Effector memory CD4-positive, alpha-beta T cell (primary cell): ENCODE measurements around the gene NEDD4L.
"Not testable (repeated sequence)": the region's sequence is repeated elsewhere in the genome, so short reads cannot be mapped to it uniquely, and the experiment has no call there.

ENCODE experiments used
- DNase-seq, 3 donors: peaks; one replicate each; pipeline ENCODE4 v3.0.0-alpha.2; 2020
- H3K27ac ChIP-seq: 2 replicates; pipeline ENCODE4 v1.7.0; 2013; ENCODE audit warnings: mild to moderate bottlenecking, low read length, moderate library complexity; ENCODE audit not compliant: insufficient read depth, poor library complexity, severe bottlenecking
- H3K27me3 ChIP-seq: replicated peaks from 2 replicates; pipeline ENCODE4 v1.7.0; 2013; ENCODE audit warnings: mild to moderate bottlenecking, low read length; ENCODE audit not compliant: insufficient read depth, control insufficient read depth, poor library complexity, severe bottlenecking
- H3K36me3 ChIP-seq: 2 replicates; pipeline ENCODE4 v1.7.0; 2013; ENCODE audit warnings: mild to moderate bottlenecking, low read length, moderate library complexity; ENCODE audit not compliant: control insufficient read depth, insufficient read depth
- H3K4me1 ChIP-seq: 2 replicates; pipeline ENCODE4 v1.7.0; 2013; ENCODE audit warnings: low read length, mild to moderate bottlenecking; ENCODE audit not compliant: control insufficient read depth, insufficient read depth, poor library complexity, severe bottlenecking
- H3K4me3 ChIP-seq: 2 replicates; pipeline ENCODE4 v1.7.0; 2013; ENCODE audit warnings: low read length, low read depth, mild to moderate bottlenecking; ENCODE audit not compliant: insufficient read depth, poor library complexity, severe bottlenecking
- H3K9me3 ChIP-seq: 2 replicates; pipeline ENCODE4 v1.7.0; 2013; ENCODE audit warnings: mild to moderate bottlenecking, low read length, moderate library complexity; ENCODE audit not compliant: control insufficient read depth

The NEDD4L gene

DNA sequence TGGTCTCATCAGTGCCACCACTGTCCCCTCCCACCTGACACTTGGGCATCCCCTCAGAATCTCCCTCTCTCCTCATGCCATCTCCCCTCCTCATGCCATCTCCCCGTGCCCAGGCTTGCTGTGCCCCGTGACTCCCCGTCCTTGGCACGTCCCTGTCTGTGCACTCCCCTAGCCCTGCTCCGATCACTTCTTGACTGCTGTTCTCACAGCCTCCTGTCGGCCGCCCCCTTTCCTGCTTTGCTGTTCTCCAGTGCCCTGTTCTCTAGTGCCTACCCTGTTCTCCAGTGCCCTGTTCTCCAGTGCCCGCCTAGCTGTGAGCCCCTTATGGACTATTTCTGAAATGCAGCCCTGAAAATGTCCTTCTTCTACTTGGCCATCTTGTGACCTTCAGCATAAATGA lies 331.0 kb downstream of the NEDD4L start:
- Histone ChIP-seq H3K27me3 (no peaks in the 10 kb centered on the region), H3K4me3 (no peak overlapping the region), H3K9me3 (no peaks in the 10 kb centered on the region), H3K27ac (no peak overlapping the region), H3K36me3 (no peaks in the 10 kb centered on the region), H3K4me1 (no peaks in the 10 kb centered on the region)
- no peak for DNase-seq

DNA sequence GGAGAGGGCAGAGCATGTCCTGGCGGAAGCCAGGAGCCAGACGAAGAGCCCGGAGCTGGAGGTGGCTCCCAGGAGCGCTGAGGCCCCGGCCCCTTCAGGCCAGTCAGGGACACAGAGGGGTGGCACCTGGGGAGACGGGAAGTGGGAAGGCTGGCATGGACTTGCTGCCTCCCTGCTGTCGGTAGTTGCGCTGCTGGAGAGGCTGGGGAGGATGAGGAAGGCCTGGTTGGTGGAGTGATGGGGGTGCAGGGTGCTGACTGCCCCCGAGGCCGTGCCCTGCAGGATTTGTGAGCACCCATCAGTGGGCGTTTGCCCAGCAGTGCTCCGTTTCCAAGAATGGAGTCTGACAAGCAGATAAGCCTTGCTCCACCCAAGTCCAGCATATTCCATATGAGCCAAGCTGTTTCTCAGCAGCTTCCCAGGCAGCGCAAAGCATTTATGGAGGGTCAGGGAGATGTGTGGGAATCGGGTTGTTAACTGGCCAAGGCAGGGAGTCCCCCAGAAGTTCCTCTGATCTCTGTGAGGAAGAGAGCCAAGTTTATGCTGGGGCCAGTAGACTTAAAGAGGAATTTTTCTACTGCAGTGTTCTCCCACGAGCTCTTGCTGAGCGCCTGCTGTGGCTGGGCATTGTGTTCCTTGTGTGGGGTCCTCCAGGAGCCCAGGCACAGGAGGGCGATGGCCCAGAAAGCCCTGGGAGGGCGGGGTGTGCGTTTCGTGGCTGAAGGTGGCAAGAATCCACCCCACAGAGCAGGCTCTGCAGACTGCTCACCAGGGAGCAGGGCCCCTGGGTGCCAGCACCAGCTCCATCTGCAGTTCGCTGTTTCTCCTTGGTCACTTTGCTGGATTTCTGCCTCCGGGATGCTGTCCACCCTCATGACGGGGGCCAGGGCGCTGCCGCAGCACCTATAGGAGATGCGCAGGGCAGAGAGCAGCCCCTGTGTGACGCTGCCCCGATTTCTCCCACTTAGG lies 334.7 kb downstream of the NEDD4L start:
- Histone ChIP-seq H3K4me3 (no peak overlapping the region), H3K27me3 (no peaks in the 10 kb centered on the region), H3K36me3 (no peaks in the 10 kb centered on the region), H3K4me1 (no peaks in the 10 kb centered on the region), H3K9me3 (no peaks in the 10 kb centered on the region), H3K27ac (no peak overlapping the region)
- no peak for DNase-seq

DNA sequence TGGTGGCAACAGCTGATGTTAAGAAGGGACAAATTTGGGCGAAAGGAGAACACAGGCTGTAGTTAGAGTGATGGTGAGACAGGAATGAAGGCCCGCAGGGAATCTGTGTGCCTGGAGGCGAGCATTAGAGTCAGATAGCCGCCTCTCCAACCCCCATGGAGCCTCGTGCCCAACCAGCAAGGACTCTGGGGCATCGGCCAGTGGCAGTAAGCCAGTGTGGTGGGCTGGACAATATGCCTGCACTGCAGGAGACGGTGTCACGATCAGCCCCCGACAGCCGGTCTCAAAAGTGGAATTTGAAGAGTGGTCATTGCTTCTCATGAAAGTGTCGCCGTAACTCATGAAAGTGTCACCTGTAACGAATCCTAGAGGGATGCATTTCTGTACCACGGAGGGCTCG lies 335.4 kb downstream of the NEDD4L start:
- no peaks in the 10 kb centered on the region for H3K36me3 ChIP-seq
- H3K9me3 ChIP-seq: no peaks in the 10 kb centered on the region
- H3K27ac ChIP-seq: no peak overlapping the region
- H3K27me3 ChIP-seq: no peaks in the 10 kb centered on the region
- no peak overlapping the region for H3K4me3 ChIP-seq
- no peak for DNase-seq
- H3K4me1 ChIP-seq: no peaks in the 10 kb centered on the region

DNA sequence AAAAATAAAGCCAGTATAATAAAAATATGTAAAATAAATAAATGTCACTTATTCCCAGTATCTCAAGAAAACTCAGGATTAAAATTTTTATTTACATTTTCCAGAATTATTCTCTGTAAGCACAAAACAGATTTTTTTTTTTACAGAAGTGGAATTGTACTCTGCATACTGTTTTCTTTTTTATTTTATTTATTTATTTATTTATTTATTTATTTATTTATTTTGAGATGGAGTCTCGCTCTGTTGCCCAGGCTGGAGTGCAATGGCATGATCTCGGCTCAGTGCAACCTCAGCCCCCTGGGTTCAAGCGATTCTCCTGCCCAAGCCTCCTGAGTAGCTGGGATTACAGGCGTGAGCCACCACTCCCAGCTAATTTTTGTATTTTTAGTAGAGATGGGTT lies 336.1 kb downstream of the NEDD4L start:
- H3K27me3 ChIP-seq, H3K27ac ChIP-seq, H3K9me3 ChIP-seq, H3K36me3 ChIP-seq, H3K4me1 ChIP-seq, DNase-seq, H3K4me3 ChIP-seq: not testable (repeated sequence)

DNA sequence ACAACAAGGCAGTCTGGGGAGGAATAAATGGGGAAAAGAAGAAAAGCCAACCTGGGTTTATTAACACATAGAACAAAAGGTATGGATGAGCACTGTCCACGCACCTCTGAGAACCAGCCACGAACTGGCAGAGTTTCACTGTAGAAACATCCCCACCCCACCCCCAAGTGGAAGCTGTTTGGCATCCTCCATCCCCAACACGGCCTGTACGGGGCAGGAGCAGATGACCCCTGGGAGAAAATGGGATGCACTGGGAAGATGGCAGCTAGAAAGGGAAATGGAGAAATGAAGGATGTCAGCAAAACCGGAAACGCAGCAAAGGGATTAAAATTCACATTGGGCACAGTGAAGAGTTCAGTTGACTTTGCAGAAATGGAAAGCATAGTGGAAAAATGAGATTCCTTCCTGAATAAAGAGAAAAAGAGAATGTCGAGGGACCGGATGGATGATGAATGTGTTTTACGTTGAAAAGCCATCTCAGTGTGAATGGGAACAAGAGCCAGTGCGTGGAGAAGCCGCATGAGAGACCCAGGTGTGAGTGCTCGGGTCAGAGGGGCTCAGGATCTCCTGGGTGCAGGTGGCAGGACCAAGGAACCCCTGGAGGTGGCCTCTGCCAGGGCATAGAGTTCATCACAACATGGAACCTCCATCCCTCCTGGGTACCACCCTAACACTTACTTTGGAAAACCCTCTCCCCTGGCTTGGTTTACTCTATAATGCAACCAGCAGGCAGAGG lies 337.8 kb downstream of the NEDD4L start:
- no peak overlapping the region for H3K27ac ChIP-seq
- H3K9me3 ChIP-seq: no peaks in the 10 kb centered on the region
- no peak overlapping the region for H3K4me3 ChIP-seq
- DNase-seq: no peak
- no peaks in the 10 kb centered on the region for H3K36me3 ChIP-seq
- no peaks in the 10 kb centered on the region for H3K4me1 ChIP-seq
- no peaks in the 10 kb centered on the region for H3K27me3 ChIP-seq

DNA sequence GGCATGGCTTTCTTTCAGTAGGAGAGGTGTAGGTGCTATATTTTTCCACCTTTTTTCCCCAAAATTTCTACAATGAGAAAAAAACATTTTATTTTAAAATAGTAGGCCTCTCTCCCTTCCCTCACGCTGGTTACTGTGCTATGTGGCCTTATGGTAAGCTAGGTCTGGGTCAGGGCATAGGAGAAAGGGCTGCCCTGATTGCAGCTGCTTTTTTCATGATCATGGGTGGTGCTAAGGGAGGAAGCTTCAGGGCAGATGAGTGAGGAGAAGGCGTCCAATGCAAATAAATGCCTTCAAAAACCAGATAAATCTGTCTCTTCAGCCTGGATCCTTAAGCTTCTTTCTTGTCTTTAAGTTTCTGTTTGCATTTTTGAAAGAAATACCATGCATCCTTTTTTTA lies 338.4 kb downstream of the NEDD4L start:
- Histone ChIP-seq H3K9me3 (no peaks in the 10 kb centered on the region), H3K27ac (no peak overlapping the region), H3K4me1 (no peaks in the 10 kb centered on the region), H3K27me3 (no peaks in the 10 kb centered on the region), H3K36me3 (no peaks in the 10 kb centered on the region), H3K4me3 (no peak overlapping the region)
- no peak for DNase-seq

DNA sequence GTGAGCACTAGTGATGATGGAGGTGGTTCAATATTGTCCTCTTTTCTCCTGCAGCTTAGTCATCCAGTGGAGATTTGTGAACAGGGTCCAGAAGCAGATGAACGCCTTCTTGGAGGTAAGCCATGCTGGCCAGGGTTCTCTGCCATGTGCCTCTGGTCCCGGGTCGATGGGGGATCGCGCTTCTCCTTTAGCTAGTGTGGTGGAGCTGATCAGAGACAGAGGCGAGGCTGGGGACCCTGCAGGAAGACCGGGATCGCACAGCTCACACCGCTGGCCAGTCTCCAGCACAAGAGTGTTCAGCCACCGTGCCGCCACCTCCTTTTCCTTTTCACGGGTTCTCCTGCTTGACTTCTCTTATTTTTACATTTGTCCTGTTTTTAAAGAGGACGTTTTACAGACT lies 341.4 kb downstream of the NEDD4L start:
- H3K27me3 ChIP-seq: no peaks in the 10 kb centered on the region
- no peak overlapping the region for H3K4me3 ChIP-seq
- DNase-seq: no peak
- H3K9me3 ChIP-seq: no peaks in the 10 kb centered on the region
- H3K4me1 ChIP-seq: no peaks in the 10 kb centered on the region
- H3K27ac ChIP-seq: no peak overlapping the region
- H3K36me3 ChIP-seq: no peaks in the 10 kb centered on the region

DNA sequence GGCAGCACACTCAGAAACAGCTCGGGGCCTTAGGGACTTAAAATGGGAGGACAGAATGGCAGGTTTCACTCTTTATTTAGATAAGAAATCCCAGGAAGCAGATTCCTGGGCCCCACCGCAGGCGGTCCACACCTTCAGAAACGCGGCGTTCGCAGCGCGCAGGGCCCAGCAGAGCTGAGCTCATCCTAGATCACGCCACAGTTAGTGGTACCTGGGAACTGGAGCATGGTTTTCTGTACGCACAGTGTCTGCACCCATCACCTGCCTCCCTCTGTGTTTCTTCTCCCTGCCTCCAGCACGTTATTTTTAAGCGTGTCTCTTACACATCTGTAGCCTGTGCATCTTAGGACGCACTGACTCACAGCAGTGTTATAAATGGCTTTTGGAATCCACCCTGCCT lies 342.8 kb downstream of the NEDD4L start:
- no peaks in the 10 kb centered on the region for H3K4me1 ChIP-seq

DNA sequence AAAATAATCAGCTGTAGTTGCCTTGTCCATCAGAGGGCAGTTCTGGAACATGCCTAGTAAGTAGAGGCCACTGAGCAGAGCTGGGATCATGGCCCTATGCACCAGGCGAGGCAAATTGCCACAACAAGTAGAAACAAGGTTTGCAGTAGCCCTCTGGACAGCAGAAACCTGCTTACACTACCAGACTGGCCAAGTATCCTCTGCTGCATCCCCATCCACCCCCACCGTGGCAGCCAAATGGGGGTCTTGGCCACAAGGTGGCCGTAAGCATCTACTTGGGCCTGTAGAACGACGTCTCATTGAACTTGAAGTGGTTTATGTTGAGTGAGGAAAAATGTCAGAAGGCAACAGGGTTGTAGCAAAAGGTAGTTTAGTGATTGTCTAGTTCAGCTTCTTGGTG lies 343.7 kb downstream of the NEDD4L start:
- no peak overlapping the region for H3K4me3 ChIP-seq
- no peaks in the 10 kb centered on the region for H3K4me1 ChIP-seq
- no peaks in the 10 kb centered on the region for H3K36me3 ChIP-seq
- H3K27ac ChIP-seq: no peak overlapping the region
- H3K9me3 ChIP-seq: no peaks in the 10 kb centered on the region
- no peak for DNase-seq
- H3K27me3 ChIP-seq: no peaks in the 10 kb centered on the region

More for the DNA sequence above, 342.8 kb downstream of the NEDD4L start:
- no peaks in the 10 kb centered on the region for H3K36me3 ChIP-seq
- no peaks in the 10 kb centered on the region for H3K27me3 ChIP-seq
- H3K4me3 ChIP-seq: no peak overlapping the region
- no peaks in the 10 kb centered on the region for H3K9me3 ChIP-seq
- no peak for DNase-seq
- no peak overlapping the region for H3K27ac ChIP-seq

DNA sequence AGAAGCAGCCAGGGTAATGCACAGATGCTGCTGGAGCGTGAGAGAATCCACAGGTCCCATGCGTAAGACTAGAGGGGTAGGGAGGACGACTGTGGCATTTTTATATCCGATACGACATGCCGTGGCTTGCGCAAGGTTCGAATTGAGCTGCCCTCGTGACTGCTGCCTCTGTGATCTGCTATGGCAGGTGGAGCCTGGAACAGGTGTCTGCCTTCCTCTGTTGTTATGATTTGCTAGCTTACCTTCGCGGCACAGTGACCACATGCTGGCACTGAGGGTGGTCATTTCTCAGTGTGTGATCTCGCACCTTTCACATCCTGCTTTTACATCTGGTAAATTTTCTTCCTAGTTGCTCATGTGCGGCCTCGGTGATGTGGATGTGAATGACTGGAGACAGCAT lies 344.7 kb downstream of the NEDD4L start:
- Histone ChIP-seq H3K36me3 (no peaks in the 10 kb centered on the region), H3K4me3 (no peak overlapping the region), H3K27ac (no peak overlapping the region), H3K9me3 (no peaks in the 10 kb centered on the region), H3K4me1 (no peaks in the 10 kb centered on the region), H3K27me3 (no peaks in the 10 kb centered on the region)
- no peak for DNase-seq
